ENCODE measurements around the gene PLEKHA7.

PLEKHA7 gene

GRCh38 chr11:16928044-16928443 lies 86.2 kb downstream of the PLEKHA7 start:
- TF ChIP-seq CTCF (IDR thresholded peaks at IDR 0.05; ENCODE audit: insufficient read depth, missing control alignments): no peak
- FAIRE-seq (no peak), DNase-seq (ENCODE audit: insufficient read length, low spot score) (no peak)

GRCh38 chr11:16926883-16927626 lies 87.2 kb downstream of the PLEKHA7 start:
- DNase-seq (ENCODE audit: insufficient read length, low spot score) (no peak), FAIRE-seq (no peak)
- TF ChIP-seq CTCF (IDR thresholded peaks at IDR 0.05; ENCODE audit: insufficient read depth, missing control alignments): no peak

GRCh38 chr11:16925561-16926065 lies 88.6 kb downstream of the PLEKHA7 start:
- no peak for FAIRE-seq
- peak; percentile 22 for DNase-seq (ENCODE audit: insufficient read length, low spot score)
- no peak for TF ChIP-seq CTCF (IDR thresholded peaks at IDR 0.05; ENCODE audit: insufficient read depth, missing control alignments)

- TF ChIP-seq CTCF (IDR thresholded peaks at IDR 0.05; ENCODE audit: insufficient read depth, missing control alignments): no peak
- no peak for FAIRE-seq
- DNase-seq (ENCODE audit: insufficient read length, low spot score): no peak
These were observed 89.2 kb downstream of the PLEKHA7 start for GRCh38 chr11:16924826-16925560.

- TF ChIP-seq CTCF (IDR thresholded peaks at IDR 0.05; ENCODE audit: insufficient read depth, missing control alignments): no peak
- FAIRE-seq (no peak), DNase-seq (ENCODE audit: insufficient read length, low spot score) (no peak)
These were observed 89.8 kb downstream of the PLEKHA7 start for GRCh38 chr11:16924462-16924825.

GRCh38 chr11:16923987-16924386 lies 90.2 kb downstream of the PLEKHA7 start:
- FAIRE-seq: no peak

More at GRCh38 chr11:16923987-16924386, 90.2 kb downstream of the PLEKHA7 start:
- DNase-seq (ENCODE audit: insufficient read length, low spot score): no peak
- no peak for TF ChIP-seq CTCF (IDR thresholded peaks at IDR 0.05; ENCODE audit: insufficient read depth, missing control alignments)
